ENCODE data around the gene ZNF521. TPM values are rescaled to one million over a fixed set of nuclear protein-coding genes. Genes with fewer than 3 reads are reported as not detected.

Gene ZNF521
- total and polyA plus RNA-seq, 4 donors, result 0.50 to 3.7 (median 1.5) TPM

GRCh38 chr18:25112821-25113434, 239.0 kb downstream of the ZNF521 start (continued):
- TF ChIP-seq CTCF (IDR thresholded peaks at IDR 0.05; ENCODE audit: low read depth, low read length, missing input control) (no peak), HNF4G (IDR thresholded peaks at IDR 0.05) (no peak), FOXA2 (IDR thresholded peaks at IDR 0.05) (no peak)

- no peak overlapping the region for H3K4me3 ChIP-seq (ENCODE audit: low read depth in 1 of 3, low read length in 3 of 3)
- H3K4me1 ChIP-seq (ENCODE audit: control insufficient read depth in 4 of 4, insufficient read depth in 4 of 4, low read length in 3 of 4), result no peaks in the 10 kb centered on the region
- no peaks in the 10 kb centered on the region for H3K36me3 ChIP-seq (ENCODE audit: control insufficient read depth in 4 of 4, insufficient read depth in 3 of 4, low read depth in 1 of 4, low read length in 3 of 4)
- 74% methylated on average over 13 of the region's 13 CpGs for WGBS
- H3K9me3 ChIP-seq (ENCODE audit: control insufficient read depth in 4 of 4, low read length in 3 of 4), result no peaks in the 10 kb centered on the region
- no peaks in the 10 kb centered on the region for H3K27me3 ChIP-seq (ENCODE audit: control insufficient read depth in 4 of 4, insufficient read depth in 4 of 4, low read length in 3 of 4)
- TF ChIP-seq YY1 (IDR thresholded peaks at IDR 0.05) (no peak), JUND (IDR thresholded peaks at IDR 0.05) (no peak), EGR1 (IDR thresholded peaks at IDR 0.05; ENCODE audit: low read depth in 2 of 2) (no peak), MAX (IDR thresholded peaks at IDR 0.05) (no peak), FOXA2 (IDR thresholded peaks at IDR 0.05) (no peak), SP1 (IDR thresholded peaks at IDR 0.05) (no peak), REST (IDR thresholded peaks at IDR 0.05) (no peak), RAD21 (IDR thresholded peaks at IDR 0.05) (no peak), GABPA (IDR thresholded peaks at IDR 0.05 in 1 of 2, conservative IDR thresholded peaks at IDR 0.05 in 1 of 2) (no peak), FOXA1 (IDR thresholded peaks at IDR 0.05) (no peak)
- DNase-seq (ENCODE audit: low spot score), result no peak
- H3K9ac ChIP-seq (ENCODE audit: low read depth in 1 of 2, low read length in 2 of 2), result no peak overlapping the region
- no peak overlapping the region for H3K27ac ChIP-seq (ENCODE audit: low read depth in 1 of 2, low read length in 2 of 2)
These were observed 240.3 kb downstream of the ZNF521 start for GRCh38 chr18:25111377-25112288.

GRCh38 chr18:25109484-25109883, 242.5 kb downstream of the ZNF521 start:
- Histone ChIP-seq H3K9ac (ENCODE audit: low read depth in 1 of 2, low read length in 2 of 2) (no peak overlapping the region), H3K4me3 (ENCODE audit: low read depth in 1 of 3, low read length in 3 of 3) (no peak overlapping the region), H3K36me3 (ENCODE audit: control insufficient read depth in 4 of 4, insufficient read depth in 3 of 4, low read depth in 1 of 4, low read length in 3 of 4) (no peaks in the 10 kb centered on the region), H3K27me3 (ENCODE audit: control insufficient read depth in 4 of 4, insufficient read depth in 4 of 4, low read length in 3 of 4) (no peaks in the 10 kb centered on the region), H3K27ac (ENCODE audit: low read depth in 1 of 2, low read length in 2 of 2) (no peak overlapping the region), H3K4me1 (ENCODE audit: control insufficient read depth in 4 of 4, insufficient read depth in 4 of 4, low read length in 3 of 4) (no peaks in the 10 kb centered on the region), H3K9me3 (ENCODE audit: control insufficient read depth in 4 of 4, low read length in 3 of 4) (no peaks in the 10 kb centered on the region)
- WGBS, result 67% methylated on average over 3 of the region's 3 CpGs
- no peak for DNase-seq (ENCODE audit: low spot score)
- no peak for TF ChIP-seq NR2F2 (IDR thresholded peaks at IDR 0.05)
- TF ChIP-seq FOXA2 (IDR thresholded peaks at IDR 0.05), result no peak
- TF ChIP-seq TAF1 (conservative IDR thresholded peaks at IDR 0.05), result no peak
- no peak for TF ChIP-seq CTCF (IDR thresholded peaks at IDR 0.05; ENCODE audit: low read depth, low read length, missing input control)
- no peak for TF ChIP-seq HNF4A (conservative IDR thresholded peaks at IDR 0.05)
- no peak for TF ChIP-seq EGR1 (IDR thresholded peaks at IDR 0.05; ENCODE audit: low read depth in 2 of 2)
- no peak for TF ChIP-seq RXRA (IDR thresholded peaks at IDR 0.05)
- no peak for TF ChIP-seq FOXA1 (IDR thresholded peaks at IDR 0.05)
- no peak for TF ChIP-seq JUND (IDR thresholded peaks at IDR 0.05)
- TF ChIP-seq REST (IDR thresholded peaks at IDR 0.05), result no peak
- no peak for TF ChIP-seq SP1 (IDR thresholded peaks at IDR 0.05)
- no peak for TF ChIP-seq MAX (IDR thresholded peaks at IDR 0.05)
